WTC11 (cell line): Measurements from ENCODE around the gene KRT76.

ENCODE experiments used
- GRHL2 ChIP-seq: fragments of 250-450 bp; sonication (Bioruptor Pico); IDR thresholded peaks from 2 replicates; pipeline ENCODE4 v1.8.0; 2022; ENCODE audit warnings: mild to moderate bottlenecking, moderate library complexity; ENCODE audit not compliant: insufficient replicate concordance, severe bottlenecking
- KAT7 ChIP-seq: sonication (generic); formaldehyde crosslinking; IDR thresholded peaks from 2 replicates; pipeline ENCODE4 v1.8.1; 2023; ENCODE audit warnings: missing genetic modification reagents, mild to moderate bottlenecking, borderline replicate concordance
- SP1 ChIP-seq: sonication (generic); formaldehyde crosslinking; conservative IDR thresholded peaks from 2 replicates; pipeline ENCODE4 v1.8.1; 2022; ENCODE audit warnings: missing genetic modification reagents
- ZNF263 ChIP-seq: sonication (generic); formaldehyde crosslinking; IDR thresholded peaks from 2 replicates; pipeline ENCODE4 v1.8.1; 2022; ENCODE audit warnings: low read depth, mild to moderate bottlenecking, moderate library complexity, missing genetic modification reagents
- TF ChIP-seq, protein P1 (sequence below): fragments of 200-600 bp; IDR thresholded peaks from 2 replicates; pipeline ENCODE4 v1.8.0; 2022; ENCODE audit warnings: antibody characterized with exemption
- TF ChIP-seq, protein P2 (sequence below): sonication (generic); formaldehyde crosslinking; IDR thresholded peaks from 2 replicates; pipeline ENCODE4 v1.8.1; 2023; ENCODE audit warnings: mild to moderate bottlenecking, missing genetic modification reagents, moderate library complexity
- TF ChIP-seq, protein P3 (sequence below): sonication (generic); formaldehyde crosslinking; IDR thresholded peaks from 2 replicates; pipeline ENCODE4 v1.8.0; 2022; ENCODE audit warnings: missing genetic modification reagents
- TF ChIP-seq, protein P4 (sequence below): sonication (generic); formaldehyde crosslinking; IDR thresholded peaks from 2 replicates; pipeline ENCODE4 v1.8.1; 2023; ENCODE audit warnings: mild to moderate bottlenecking, missing genetic modification reagents
- TF ChIP-seq, protein P5 (sequence below): sonication (generic); formaldehyde crosslinking; IDR thresholded peaks from 2 replicates; pipeline ENCODE4 v1.8.0; 2022; ENCODE audit warnings: mild to moderate bottlenecking, missing genetic modification reagents
- TF ChIP-seq, protein P6 (sequence below): sonication (generic); formaldehyde crosslinking; conservative IDR thresholded peaks from 2 replicates; pipeline ENCODE4 v1.8.1; 2022; ENCODE audit warnings: mild to moderate bottlenecking, missing genetic modification reagents
- TF ChIP-seq, protein P7 (sequence below): sonication (generic); formaldehyde crosslinking; IDR thresholded peaks from 2 replicates; pipeline ENCODE4 v1.8.1; 2023; ENCODE audit warnings: mild to moderate bottlenecking, missing genetic modification reagents, moderate library complexity

DNA sequence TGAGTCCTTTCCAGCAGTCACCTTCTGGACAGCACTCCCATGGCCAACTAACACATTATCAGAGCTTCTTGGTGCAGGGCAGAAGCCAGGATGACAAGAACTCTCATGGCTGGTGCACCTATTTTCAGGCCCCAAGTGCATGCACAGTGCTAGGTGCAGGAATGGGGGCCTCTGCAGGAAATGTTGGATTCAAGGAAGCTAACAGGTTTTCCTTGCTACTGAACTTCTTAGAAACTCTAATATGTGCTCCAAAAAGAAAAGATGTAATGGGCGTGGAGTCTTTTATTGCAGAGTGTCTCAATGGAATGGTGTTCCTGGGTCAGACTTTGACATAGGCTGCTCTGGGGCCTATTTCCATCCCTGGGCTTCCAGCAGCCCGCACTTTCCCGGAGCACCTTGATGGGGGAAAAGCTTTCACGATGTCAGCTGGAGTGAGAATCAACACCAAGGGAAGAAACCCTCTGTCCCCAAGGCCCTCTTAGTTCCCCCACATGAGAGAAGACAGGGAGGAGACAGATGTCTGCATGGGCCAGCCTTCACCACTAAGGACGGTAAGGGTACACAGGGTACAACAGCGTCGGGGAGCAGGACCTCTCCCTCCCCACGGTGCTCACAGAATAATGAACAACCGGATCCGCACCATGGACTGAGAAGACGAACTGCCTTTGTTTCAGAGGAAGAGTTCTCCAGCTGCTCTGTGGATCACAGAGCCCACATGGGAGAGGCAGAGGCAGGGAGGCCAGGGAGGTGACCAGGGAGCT is 11.9 kb upstream of the KRT76 start:
- TF ChIP-seq, protein P1, sequence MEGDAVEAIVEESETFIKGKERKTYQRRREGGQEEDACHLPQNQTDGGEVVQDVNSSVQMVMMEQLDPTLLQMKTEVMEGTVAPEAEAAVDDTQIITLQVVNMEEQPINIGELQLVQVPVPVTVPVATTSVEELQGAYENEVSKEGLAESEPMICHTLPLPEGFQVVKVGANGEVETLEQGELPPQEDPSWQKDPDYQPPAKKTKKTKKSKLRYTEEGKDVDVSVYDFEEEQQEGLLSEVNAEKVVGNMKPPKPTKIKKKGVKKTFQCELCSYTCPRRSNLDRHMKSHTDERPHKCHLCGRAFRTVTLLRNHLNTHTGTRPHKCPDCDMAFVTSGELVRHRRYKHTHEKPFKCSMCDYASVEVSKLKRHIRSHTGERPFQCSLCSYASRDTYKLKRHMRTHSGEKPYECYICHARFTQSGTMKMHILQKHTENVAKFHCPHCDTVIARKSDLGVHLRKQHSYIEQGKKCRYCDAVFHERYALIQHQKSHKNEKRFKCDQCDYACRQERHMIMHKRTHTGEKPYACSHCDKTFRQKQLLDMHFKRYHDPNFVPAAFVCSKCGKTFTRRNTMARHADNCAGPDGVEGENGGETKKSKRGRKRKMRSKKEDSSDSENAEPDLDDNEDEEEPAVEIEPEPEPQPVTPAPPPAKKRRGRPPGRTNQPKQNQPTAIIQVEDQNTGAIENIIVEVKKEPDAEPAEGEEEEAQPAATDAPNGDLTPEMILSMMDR, result no peak
- TF ChIP-seq GRHL2 (CRISPR knock-in tag) (no peak), SP1 (CRISPR knock-in tag) (no peak), ZNF263 (CRISPR knock-in tag) (no peak), KAT7 (CRISPR knock-in tag) (no peak)
- TF ChIP-seq, protein P2, sequence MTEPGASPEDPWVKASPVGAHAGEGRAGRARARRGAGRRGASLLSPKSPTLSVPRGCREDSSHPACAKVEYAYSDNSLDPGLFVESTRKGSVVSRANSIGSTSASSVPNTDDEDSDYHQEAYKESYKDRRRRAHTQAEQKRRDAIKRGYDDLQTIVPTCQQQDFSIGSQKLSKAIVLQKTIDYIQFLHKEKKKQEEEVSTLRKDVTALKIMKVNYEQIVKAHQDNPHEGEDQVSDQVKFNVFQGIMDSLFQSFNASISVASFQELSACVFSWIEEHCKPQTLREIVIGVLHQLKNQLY (CRISPR knock-in tag), result no peak
- TF ChIP-seq, protein P3, sequence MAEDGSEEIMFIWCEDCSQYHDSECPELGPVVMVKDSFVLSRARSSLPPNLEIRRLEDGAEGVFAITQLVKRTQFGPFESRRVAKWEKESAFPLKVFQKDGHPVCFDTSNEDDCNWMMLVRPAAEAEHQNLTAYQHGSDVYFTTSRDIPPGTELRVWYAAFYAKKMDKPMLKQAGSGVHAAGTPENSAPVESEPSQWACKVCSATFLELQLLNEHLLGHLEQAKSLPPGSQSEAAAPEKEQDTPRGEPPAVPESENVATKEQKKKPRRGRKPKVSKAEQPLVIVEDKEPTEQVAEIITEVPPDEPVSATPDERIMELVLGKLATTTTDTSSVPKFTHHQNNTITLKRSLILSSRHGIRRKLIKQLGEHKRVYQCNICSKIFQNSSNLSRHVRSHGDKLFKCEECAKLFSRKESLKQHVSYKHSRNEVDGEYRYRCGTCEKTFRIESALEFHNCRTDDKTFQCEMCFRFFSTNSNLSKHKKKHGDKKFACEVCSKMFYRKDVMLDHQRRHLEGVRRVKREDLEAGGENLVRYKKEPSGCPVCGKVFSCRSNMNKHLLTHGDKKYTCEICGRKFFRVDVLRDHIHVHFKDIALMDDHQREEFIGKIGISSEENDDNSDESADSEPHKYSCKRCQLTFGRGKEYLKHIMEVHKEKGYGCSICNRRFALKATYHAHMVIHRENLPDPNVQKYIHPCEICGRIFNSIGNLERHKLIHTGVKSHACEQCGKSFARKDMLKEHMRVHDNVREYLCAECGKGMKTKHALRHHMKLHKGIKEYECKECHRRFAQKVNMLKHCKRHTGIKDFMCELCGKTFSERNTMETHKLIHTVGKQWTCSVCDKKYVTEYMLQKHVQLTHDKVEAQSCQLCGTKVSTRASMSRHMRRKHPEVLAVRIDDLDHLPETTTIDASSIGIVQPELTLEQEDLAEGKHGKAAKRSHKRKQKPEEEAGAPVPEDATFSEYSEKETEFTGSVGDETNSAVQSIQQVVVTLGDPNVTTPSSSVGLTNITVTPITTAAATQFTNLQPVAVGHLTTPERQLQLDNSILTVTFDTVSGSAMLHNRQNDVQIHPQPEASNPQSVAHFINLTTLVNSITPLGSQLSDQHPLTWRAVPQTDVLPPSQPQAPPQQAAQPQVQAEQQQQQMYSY (CRISPR knock-in tag), result no peak
- TF ChIP-seq, protein P4, sequence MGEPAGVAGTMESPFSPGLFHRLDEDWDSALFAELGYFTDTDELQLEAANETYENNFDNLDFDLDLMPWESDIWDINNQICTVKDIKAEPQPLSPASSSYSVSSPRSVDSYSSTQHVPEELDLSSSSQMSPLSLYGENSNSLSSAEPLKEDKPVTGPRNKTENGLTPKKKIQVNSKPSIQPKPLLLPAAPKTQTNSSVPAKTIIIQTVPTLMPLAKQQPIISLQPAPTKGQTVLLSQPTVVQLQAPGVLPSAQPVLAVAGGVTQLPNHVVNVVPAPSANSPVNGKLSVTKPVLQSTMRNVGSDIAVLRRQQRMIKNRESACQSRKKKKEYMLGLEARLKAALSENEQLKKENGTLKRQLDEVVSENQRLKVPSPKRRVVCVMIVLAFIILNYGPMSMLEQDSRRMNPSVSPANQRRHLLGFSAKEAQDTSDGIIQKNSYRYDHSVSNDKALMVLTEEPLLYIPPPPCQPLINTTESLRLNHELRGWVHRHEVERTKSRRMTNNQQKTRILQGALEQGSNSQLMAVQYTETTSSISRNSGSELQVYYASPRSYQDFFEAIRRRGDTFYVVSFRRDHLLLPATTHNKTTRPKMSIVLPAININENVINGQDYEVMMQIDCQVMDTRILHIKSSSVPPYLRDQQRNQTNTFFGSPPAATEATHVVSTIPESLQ (CRISPR knock-in tag), result no peak
- TF ChIP-seq, protein P5, sequence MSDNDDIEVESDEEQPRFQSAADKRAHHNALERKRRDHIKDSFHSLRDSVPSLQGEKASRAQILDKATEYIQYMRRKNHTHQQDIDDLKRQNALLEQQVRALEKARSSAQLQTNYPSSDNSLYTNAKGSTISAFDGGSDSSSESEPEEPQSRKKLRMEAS (CRISPR knock-in tag), result no peak
- TF ChIP-seq, protein P6, sequence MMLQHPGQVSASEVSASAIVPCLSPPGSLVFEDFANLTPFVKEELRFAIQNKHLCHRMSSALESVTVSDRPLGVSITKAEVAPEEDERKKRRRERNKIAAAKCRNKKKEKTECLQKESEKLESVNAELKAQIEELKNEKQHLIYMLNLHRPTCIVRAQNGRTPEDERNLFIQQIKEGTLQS (CRISPR knock-in tag), result no peak
- TF ChIP-seq, protein P7, sequence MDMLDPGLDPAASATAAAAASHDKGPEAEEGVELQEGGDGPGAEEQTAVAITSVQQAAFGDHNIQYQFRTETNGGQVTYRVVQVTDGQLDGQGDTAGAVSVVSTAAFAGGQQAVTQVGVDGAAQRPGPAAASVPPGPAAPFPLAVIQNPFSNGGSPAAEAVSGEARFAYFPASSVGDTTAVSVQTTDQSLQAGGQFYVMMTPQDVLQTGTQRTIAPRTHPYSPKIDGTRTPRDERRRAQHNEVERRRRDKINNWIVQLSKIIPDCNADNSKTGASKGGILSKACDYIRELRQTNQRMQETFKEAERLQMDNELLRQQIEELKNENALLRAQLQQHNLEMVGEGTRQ (CRISPR knock-in tag), result no peak
